OCI-LY1 (cell line): Measurements from ENCODE around the gene LRRC1.

Experiments
- H2AFZ ChIP-seq: fragments of 200-600 bp; sonication (generic), shearing (Covaris generic); 2 replicates; pipeline ENCODE4 v1.6.0; 2014; ENCODE audit warnings: antibody characterized with exemption, mild to moderate bottlenecking, low read length
- H3F3A ChIP-seq: fragments of 200-600 bp; sonication (generic), shearing (Covaris generic); 2 replicates; pipeline ENCODE4 v1.6.0; 2014; ENCODE audit warnings: mild to moderate bottlenecking, antibody characterized with exemption, low read length, moderate library complexity; ENCODE audit not compliant: insufficient read depth
- H3K27ac ChIP-seq: fragments of 200-600 bp; sonication (generic); 2 replicates; pipeline ENCODE4 v1.5.1; 2014; ENCODE audit warnings: low read length, mixed run types, mild to moderate bottlenecking, low read depth; ENCODE audit not compliant: poor library complexity, severe bottlenecking
- H3K27me3 ChIP-seq: fragments of 200-600 bp; sonication (generic); 2 replicates; pipeline ENCODE4 v1.6.0; 2014; ENCODE audit warnings: antibody characterized with exemption, mild to moderate bottlenecking, low read length, moderate library complexity; ENCODE audit not compliant: insufficient read depth
- H3K36me3 ChIP-seq: fragments of 200-600 bp; sonication (generic); 2 replicates; pipeline ENCODE4 v1.6.1; 2014; ENCODE audit warnings: mild to moderate bottlenecking, antibody characterized with exemption, low read length, moderate library complexity, mixed read lengths; ENCODE audit not compliant: insufficient read depth
- H3K4me1 ChIP-seq: fragments of 200-600 bp; sonication (generic); 2 replicates; pipeline ENCODE4 v1.5.1; 2014; ENCODE audit warnings: mild to moderate bottlenecking, low read length, moderate library complexity; ENCODE audit not compliant: insufficient read depth, severe bottlenecking
- H3K4me2 ChIP-seq: fragments of 200-600 bp; sonication (generic), shearing (Covaris generic); 2 replicates; pipeline ENCODE4 v1.6.1; 2014; ENCODE audit warnings: low read length
- H3K4me3 ChIP-seq: fragments of 200-600 bp; sonication (generic); 2 replicates; pipeline ENCODE4 v1.5.1; 2014; ENCODE audit warnings: low read length, low read depth, mild to moderate bottlenecking, mixed read lengths; ENCODE audit not compliant: poor library complexity, severe bottlenecking
- H3K79me2 ChIP-seq: fragments of 200-600 bp; shearing (Covaris generic); 2 replicates; pipeline ENCODE4 v1.6.1; 2016; ENCODE audit warnings: mixed run types, low read length, mixed read lengths; ENCODE audit not compliant: insufficient read depth
- H3K9ac ChIP-seq: fragments of 200-600 bp; sonication (generic), shearing (Covaris generic); 2 replicates; pipeline ENCODE4 v1.6.1; 2014; ENCODE audit warnings: mild to moderate bottlenecking, low read length, mixed read lengths
- H3K9me2 ChIP-seq: fragments of 200-600 bp; sonication (generic), shearing (Covaris generic); 2 replicates; pipeline ENCODE4 v1.6.1; 2014; ENCODE audit warnings: low read depth, mild to moderate bottlenecking, low read length, mixed read lengths
- H3K9me3 ChIP-seq: fragments of 200-600 bp; shearing (Covaris generic); 2 replicates; pipeline ENCODE4 v1.6.1; 2014; ENCODE audit warnings: low read length, mixed read lengths
- H4K20me1 ChIP-seq: fragments of 200-600 bp; sonication (generic), shearing (Covaris generic); 2 replicates; pipeline ENCODE4 v1.6.0; 2016; ENCODE audit warnings: mild to moderate bottlenecking, low read length; ENCODE audit not compliant: insufficient read depth
- CTCF ChIP-seq: fragments of 200-600 bp; sonication (generic), shearing (Covaris generic); IDR thresholded peaks from 2 replicates; pipeline ENCODE4 v1.5.1; 2017; ENCODE audit warnings: mild to moderate bottlenecking, antibody characterized with exemption, low read length, moderate library complexity, mixed read lengths
- EZH2 ChIP-seq: fragments of 200-600 bp; sonication (generic), shearing (Covaris generic); IDR thresholded peaks from 2 replicates; pipeline ENCODE4 v1.8.0; 2017; ENCODE audit warnings: borderline replicate concordance, mixed run types, mild to moderate bottlenecking, antibody characterized with exemption, low read length, moderate library complexity, mixed read lengths

LRRC1 gene

DNA sequence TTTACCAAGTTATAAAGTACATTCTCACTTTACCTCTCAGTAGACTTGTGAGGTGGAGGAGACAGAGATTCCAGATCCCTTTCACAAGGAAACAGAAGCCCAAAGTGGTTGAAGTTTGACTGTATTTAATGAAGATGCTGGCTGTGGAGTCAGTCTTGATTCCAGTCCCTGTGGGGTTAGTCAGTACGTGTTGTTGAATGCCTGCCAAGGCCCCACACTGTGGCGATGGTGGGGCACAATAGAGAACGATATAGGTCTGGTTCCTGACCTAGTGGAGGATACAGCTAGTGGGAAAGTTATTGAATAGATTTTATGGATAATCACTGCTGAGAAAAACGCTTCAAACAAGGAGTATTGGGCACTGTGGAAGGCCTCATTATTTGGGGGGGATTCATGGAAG is 71.4 kb downstream of the LRRC1 start:
- Histone ChIP-seq H3K9ac (no peak overlapping the region), H3K4me2 (no peak overlapping the region), H3F3A (no peaks in the 10 kb centered on the region), H3K27me3 (no peaks in the 10 kb centered on the region), H3K9me3 (no peaks in the 10 kb centered on the region), H4K20me1 (no peaks in the 10 kb centered on the region), H3K4me3 (no peak overlapping the region), H3K4me1 (no peaks in the 10 kb centered on the region), H2AFZ (no peak overlapping the region), H3K36me3 (no peaks in the 10 kb centered on the region), H3K27ac (no peak overlapping the region), H3K79me2 (no peaks in the 10 kb centered on the region), H3K9me2 (no peaks in the 10 kb centered on the region)
- no peak for TF ChIP-seq CTCF

DNA sequence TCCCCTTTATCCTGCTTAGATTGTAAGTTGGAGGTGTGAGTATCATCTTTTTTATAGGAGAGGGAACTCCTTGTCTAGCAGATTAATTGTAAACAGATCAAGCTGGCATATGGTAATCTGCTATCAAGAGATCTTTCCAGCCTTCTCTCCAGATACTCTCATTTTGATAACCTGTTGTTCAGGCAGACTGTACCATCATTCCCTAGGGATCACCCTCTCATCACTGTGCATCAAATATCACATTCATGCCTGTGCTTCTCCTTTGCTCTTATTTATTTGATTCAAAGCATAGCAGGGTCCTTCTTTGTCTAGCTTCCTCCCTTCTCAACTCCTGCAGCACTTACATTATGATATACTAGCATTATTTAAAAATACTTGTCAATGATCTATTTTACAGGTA is 73.8 kb downstream of the LRRC1 start:
- no peak overlapping the region for H3K4me2 ChIP-seq
- no peaks in the 10 kb centered on the region for H3F3A ChIP-seq
- H3K4me3 ChIP-seq = no peak overlapping the region
- H3K36me3 ChIP-seq = no peaks in the 10 kb centered on the region
- no peaks in the 10 kb centered on the region for H3K27me3 ChIP-seq
- H3K79me2 ChIP-seq = no peaks in the 10 kb centered on the region
- no peaks in the 10 kb centered on the region for H3K4me1 ChIP-seq
- no peak overlapping the region for H3K9ac ChIP-seq
- no peaks in the 10 kb centered on the region for H3K9me2 ChIP-seq
- H4K20me1 ChIP-seq = no peaks in the 10 kb centered on the region
- no peaks in the 10 kb centered on the region for H3K9me3 ChIP-seq
- H3K27ac ChIP-seq = no peak overlapping the region
- TF ChIP-seq CTCF (no peak), EZH2 (no peak)
- H2AFZ ChIP-seq = no peak overlapping the region

GRCh38 chr6:53869964-53870363 is 75.2 kb downstream of the LRRC1 start:
- Histone ChIP-seq H3F3A (no peaks in the 10 kb centered on the region), H3K27me3 (no peaks in the 10 kb centered on the region), H3K9me3 (no peaks in the 10 kb centered on the region), H3K4me2 (no peak overlapping the region), H3K4me3 (no peak overlapping the region), H3K9ac (no peak overlapping the region), H3K27ac (no peak overlapping the region), H3K9me2 (no peaks in the 10 kb centered on the region), H2AFZ (no peak overlapping the region), H3K4me1 (no peaks in the 10 kb centered on the region), H4K20me1 (no peaks in the 10 kb centered on the region), H3K79me2 (no peaks in the 10 kb centered on the region), H3K36me3 (no peaks in the 10 kb centered on the region)
- no peak for TF ChIP-seq CTCF
- TF ChIP-seq EZH2 = no peak
